HG03103 (cell line): Measurements from ENCODE around the gene DHX38.
"Not testable (repeated sequence)": the region's sequence is repeated elsewhere in the genome, so short reads cannot be mapped to it uniquely, and the experiment has no call there.

Experiments used
- ATAC-seq: cut with Tn5 transposase; IDR thresholded peaks from one replicate; pipeline ENCODE4 v1.9.1; 2021; ENCODE audit warnings: low read depth; ENCODE audit not compliant: unreplicated experiment

Gene DHX38

GRCh38 chr16:72093448-72094265, at the start of gene DHX38, which contains the start of gene TXNL4B:
Gene DHX38, plus strand, starts transcription at chr16:72093847. Its CDS starts 2,311 bp downstream, at chr16:72096158.
Gene TXNL4B, minus strand, starts transcription at chr16:72093620. Its CDS starts 2,871 bp downstream, at chr16:72090749.
- ATAC-seq = peak; percentile 97

DNA sequence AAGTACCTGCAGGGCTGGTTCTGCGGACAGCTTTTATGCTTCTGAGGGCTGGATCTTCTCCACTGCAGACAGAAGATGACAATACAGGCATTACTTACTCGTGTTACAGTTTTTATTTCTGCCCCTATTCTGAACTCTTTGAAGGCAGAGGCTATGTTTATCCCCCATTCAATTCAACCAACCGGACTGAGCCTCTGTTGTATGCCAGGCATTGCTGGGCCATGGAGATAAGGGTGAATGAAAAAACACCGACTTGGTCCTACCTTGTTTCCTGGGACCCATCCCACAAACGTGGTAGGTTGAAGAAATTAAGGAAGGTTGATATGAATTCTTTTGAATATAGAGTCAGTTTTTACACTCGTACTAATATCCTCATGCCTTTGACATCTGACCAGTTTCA, 49.4 kb upstream of the DHX38 start:
- ATAC-seq = no peak

DNA sequence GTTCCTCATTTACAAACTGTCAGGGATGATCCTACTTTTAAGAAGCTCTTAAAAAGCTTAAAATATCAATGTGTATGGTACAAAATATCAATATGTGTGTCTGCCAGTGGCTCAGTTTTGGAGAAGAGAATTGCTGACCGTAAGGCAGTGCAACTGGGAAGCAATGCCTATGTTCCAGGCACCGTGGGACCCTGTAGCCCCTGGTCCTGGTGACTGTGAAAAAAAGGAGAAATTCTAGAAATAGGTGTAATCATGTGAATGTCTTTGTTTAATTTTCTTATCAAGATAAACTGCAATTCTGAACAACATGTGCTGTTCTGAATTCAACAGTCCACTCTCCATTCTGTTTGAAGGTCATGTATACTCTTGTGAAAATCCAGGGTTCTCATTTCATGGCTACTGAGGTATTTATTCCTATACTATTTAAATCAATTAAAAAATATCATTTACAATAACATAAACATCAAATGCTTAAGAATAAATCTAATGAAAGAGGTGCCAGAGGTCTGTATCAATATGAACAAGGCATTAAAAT, 48.8 kb upstream of the DHX38 start:
- ATAC-seq = no peak

GRCh38 chr16:72049110-72049509, 44.5 kb upstream of the DHX38 start:
- ATAC-seq = no peak

- ATAC-seq = no peak
Observed at GRCh38 chr16:72050769-72051464, 42.7 kb upstream of the DHX38 start.

DNA sequence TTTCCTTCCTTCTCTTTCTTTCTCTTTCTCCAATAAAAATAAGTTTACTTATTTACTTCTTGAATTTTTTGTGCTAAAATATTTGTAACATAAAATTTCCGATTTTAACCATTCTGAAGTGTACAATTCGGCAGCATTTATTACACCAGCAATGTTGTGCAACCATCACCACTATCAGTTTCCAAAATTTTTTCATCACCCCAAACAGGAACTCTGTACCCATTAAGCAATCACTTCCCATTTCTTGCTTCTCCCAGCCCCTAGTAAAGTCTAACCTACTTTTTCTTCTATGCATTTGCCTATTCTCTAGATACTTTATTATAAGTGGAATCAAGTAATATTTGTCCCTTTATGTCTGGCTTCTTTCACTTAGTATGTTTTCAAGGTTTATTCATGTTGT, 41.8 kb upstream of the DHX38 start:
- ATAC-seq = no peak

GRCh38 chr16:72054254-72054847, 39.3 kb upstream of the DHX38 start, which contains the start of gene HP:
Gene HP, plus strand, starts transcription at chr16:72054505. Its CDS starts 148 bp downstream, at chr16:72054653.
- not testable (repeated sequence) for ATAC-seq

GRCh38 chr16:72055911-72056310, 37.7 kb upstream of the DHX38 start:
- no peak for ATAC-seq

- not testable (repeated sequence) for ATAC-seq
Observed at GRCh38 chr16:72057313-72057712, 36.3 kb upstream of the DHX38 start.

- not testable (repeated sequence) for ATAC-seq
Observed at GRCh38 chr16:72059060-72059459, 34.6 kb upstream of the DHX38 start.

- ATAC-seq = no peak
Observed at GRCh38 chr16:72060405-72060804, 33.2 kb upstream of the DHX38 start.

- ATAC-seq = no peak
Observed at GRCh38 chr16:72061564-72061963, 32.1 kb upstream of the DHX38 start.

GRCh38 chr16:72064361-72064894, 29.2 kb upstream of the DHX38 start:
- ATAC-seq = no peak

DNA sequence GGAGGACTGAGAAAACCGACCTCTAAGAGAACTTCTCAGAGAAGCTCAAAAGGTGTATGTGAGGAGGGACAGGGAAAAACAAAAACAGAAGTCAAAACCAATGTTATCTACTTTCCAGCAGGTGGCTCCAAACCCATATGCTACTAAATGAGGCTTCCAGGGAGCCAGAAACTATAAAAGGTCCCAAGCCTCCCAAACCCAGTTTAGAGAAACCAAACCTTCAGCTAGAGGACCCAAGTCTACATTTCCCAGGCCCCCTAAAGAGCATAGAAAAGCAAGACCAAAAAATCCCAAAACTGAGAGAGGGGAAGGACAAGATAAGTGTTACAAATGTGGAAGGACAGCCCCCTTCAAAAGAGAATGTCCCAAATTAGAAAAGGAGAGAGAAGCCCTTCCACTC, 26.9 kb upstream of the DHX38 start:
- no peak for ATAC-seq

DNA sequence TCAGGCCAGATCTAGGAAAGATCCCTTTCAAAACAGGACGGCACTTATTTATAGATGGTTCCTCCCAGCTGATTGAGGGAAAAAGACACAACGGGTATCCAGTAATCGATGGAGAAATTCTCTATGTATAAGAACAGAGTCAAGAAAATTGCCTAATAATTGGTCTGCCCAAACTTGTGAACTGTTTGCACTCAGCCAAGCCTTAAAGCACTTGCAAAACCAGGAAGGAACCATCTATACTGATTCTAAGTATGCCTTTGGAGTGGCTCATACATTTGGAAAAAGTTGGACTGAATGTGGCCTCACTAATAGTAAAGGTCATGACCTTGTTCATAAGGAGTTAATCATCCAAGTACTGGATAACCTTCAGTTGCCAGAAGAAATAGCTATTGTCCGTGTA, 24.7 kb upstream of the DHX38 start:
- no peak for ATAC-seq

DNA sequence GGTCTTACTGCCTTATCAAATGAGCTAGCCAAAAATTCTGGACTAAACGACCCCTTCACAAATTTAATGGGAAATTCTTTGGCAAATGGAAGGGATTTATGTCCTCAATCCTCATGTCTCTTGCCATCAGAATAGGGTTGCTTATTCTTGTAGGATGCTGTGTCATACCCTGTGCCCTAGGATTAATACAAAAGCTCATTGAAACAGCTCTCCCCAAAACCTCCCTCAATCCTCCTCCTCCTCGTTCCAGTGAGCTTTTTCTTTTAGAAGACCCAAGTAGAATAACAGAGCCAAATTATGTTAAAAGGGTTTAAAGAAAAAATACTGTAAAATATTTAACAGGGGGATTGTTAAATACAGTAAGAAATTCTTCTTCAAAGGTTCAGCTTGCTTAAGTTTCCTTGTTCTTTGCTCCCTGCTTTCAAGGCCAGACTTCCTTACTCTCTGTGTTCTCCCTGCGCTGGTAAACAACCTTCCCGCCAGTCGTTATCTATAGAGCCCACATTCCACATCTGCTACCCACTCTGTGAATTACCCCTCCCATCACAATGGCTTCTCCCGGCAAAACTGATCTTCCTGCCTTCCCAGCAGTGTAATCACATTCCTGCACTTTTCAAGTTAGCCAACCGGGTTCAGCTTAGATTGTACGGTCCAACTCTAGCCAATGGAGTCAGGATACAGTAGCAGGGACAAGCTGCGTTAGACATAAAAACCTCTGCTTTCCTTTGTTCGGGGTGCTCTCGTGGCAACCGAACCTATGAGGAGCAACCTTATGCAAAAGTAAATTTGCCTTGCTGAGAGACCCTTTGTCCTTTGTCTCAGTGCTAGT, 20.9 kb upstream of the DHX38 start:
- ATAC-seq = no peak

- no peak for ATAC-seq
Observed at GRCh38 chr16:72073560-72074230, 20.0 kb upstream of the DHX38 start.

DNA sequence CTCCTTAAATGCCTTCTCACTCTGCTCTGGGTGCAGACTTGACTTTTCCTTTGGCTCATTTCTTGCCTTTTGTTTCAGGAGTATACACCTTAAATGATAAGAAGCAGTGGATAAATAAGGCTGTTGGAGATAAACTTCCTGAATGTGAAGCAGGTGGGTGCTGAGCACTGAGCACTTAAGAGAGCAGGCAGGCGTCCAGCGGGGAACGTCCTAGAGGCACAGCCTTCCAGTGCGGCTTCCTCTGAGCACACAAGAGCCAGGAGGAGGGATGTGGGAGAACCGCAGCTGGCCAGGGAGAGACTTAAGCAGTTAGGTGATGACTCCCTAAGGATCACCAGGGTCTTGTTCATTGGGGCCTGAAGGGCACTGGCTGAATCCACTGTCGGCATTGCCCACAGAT, 18.6 kb upstream of the DHX38 start:
- not testable (repeated sequence) for ATAC-seq

- not testable (repeated sequence) for ATAC-seq
Observed at GRCh38 chr16:72076991-72077706, 16.5 kb upstream of the DHX38 start.
